Activated CD8-positive, alpha-beta memory T cell treated with anti-CD3 and anti-CD28 coated beads for 48 hours (primary cell): ENCODE data around the gene EIF2S2.

Experiments
- DNase-seq, 3 experiments: peaks; one replicate each; pipeline ENCODE4 v3.0.0-alpha.2; 2020; ENCODE audit warnings: low read depth in 2 of 3, low spot score in 2 of 3

The EIF2S2 gene

DNA sequence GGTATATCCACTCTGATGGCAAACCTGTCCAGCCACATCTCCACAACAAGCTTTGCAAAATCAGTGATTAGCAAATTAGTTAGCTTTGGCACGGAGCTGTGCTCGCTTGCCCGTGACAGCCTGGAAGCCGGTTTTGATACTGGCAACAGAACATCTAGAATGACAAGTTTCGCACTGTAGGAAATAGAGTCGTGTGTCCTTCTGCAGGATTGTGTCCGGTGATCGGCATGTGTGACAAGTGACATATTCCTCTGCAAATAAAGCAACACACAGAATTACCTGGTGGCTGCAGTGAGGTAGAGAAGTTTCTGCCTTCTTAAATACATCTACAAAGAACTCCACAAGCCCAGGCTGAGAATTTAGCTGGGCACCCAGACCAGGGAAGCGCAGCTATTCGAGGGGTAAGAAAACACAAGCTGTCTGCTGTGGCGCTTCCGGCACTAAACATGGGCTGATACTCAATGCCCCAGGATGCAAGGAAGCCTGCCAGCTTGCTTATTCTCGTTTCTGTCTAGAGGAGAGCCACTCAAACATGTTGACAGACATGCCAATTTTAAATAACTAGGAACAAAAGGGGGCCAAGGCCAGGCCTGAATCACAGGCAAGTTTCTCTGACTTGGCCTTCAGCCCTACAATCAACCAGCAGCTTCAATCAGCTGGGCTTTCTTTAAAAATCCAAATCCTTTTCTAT, 22.2 kb downstream of the EIF2S2 start:
- no peak for DNase-seq

GRCh38 chr20:34089175-34089479, 22.9 kb downstream of the EIF2S2 start:
- DNase-seq = no peak

GRCh38 chr20:34088305-34089174, 23.5 kb downstream of the EIF2S2 start:
- no peak for DNase-seq

DNA sequence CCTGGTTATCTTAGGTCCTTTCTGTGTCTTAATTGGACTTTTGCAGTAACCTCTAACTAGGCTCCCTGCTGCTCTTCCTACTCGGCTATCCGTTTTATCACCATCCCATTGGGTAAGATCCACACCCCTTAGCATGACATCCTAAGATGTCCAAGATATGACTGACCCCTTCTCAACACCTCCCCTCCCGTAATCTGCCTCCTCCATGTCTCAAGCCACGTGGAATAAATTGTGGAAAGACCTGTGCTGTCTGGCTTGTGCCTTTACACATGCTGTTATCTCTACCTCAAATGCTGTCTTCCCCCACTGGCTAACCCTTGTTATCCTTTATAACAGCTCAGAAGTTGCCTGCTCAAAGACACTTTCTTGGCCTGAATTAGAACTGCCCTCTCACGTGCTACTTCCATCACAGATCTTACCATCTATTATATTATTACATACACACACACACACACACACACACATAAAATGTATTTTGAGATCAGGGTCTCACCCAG, 26.5 kb downstream of the EIF2S2 start:
- no peak for DNase-seq

DNA sequence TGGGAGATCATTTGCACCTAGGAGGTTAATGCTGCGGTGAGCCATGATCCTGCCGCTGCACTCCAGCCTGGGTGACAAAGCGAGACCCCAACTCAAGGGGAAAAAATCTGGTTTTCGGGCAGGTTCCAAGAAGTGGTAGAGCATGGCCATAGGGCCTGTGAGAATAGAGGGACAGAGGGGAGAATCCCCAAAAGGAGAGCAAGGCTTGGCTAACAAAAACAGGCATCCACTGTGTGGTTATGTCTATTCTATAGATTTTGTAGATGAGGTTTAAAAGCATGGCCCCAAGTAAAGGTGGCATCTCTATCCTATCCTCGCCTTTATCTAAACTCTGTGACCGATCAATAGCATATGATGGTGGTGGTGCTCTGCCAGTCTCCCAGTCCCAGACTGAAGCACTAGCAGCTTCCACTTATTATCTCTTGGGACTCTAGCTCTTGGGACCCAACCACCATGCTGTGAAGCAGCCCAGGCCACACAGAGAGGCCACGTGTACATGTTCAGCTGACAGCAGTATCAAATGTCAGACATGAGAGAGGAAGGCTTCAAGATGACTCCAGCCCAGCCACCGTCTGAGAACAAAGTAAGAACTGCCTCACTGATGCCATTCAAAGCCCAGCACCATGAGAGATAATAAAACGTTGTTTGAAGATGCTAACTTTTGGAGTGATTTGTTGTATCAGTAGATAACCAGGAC, 27.7 kb downstream of the EIF2S2 start:
- no peak for DNase-seq

- no peak for DNase-seq
Observed at GRCh38 chr20:34083781-34084180, 28.3 kb downstream of the EIF2S2 start.

- DNase-seq = no peak
Observed at GRCh38 chr20:34083137-34083536, 28.9 kb downstream of the EIF2S2 start.

DNA sequence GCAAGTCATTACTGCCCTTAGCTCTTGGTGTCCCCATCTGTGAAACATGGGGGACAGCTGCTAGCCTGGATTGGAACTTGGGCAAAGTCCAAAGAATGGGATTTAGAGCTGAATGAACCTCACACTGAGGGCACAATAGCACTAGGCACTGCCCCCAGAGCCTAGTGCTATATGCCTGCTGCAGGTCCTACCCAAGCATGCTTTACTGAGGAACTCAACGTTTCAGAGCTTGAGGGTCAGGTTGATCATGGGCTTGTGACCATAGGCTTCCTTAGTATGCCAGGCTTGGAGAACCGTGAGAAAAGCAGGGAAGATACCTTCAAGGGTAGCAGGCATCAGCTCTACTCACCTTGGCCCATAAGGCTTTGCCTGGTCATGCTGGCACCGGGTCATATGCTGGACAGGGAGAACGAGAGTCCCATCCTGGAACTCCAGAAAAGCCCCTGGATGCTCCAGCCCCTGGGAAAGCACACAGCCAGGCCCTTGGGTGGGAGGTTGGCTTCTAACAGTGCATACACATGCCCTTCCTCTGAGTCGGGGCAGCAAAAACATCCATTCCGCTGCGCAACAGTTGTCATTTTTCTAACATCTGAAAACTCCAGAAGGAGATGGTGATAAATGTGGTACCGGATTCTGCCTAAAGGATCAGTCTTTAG, 29.7 kb downstream of the EIF2S2 start:
- no peak for DNase-seq

DNA sequence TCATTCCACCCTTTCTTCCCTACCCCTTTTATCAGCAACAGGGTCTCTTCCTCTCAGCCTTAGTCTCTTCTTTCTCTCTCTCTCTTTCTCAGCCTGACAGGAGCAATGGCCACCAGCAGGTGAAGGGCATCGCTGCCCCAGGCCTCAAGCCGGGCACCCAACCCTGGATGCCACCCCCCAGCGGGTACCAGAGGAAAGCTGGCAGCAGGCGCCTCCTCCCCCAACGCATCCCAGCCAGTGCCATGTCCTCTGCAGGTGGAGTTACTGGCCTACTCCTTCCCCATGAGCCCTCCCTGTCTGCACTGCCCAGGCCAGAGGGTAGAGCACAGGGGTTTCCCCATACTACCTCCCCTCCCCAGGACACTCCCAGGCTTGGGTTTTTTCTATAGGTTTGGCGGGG, 32.2 kb downstream of the EIF2S2 start:
- DNase-seq = no peak

- no peak for DNase-seq
Observed at GRCh38 chr20:34078540-34078939, 33.5 kb downstream of the EIF2S2 start.

DNA sequence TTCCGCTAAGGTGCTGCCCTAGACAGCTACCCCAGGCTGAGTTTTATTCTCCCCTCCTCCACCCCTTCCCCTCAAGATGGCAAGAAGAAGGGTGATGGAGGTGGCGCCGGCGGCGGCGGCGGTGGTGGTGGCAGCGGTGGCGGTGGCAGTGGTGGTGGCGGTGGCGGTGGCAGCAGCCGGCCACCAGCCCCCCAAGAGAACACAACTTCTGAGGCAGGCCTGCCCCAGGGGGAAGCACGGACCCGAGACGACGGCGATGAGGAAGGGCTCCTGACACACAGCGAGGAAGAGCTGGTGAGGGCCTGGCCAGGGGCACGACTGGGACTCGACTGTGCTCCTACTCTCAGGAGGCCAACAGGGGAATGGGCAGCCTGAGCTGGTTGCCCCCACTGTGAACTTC, 35.1 kb downstream of the EIF2S2 start:
- no peak for DNase-seq

DNA sequence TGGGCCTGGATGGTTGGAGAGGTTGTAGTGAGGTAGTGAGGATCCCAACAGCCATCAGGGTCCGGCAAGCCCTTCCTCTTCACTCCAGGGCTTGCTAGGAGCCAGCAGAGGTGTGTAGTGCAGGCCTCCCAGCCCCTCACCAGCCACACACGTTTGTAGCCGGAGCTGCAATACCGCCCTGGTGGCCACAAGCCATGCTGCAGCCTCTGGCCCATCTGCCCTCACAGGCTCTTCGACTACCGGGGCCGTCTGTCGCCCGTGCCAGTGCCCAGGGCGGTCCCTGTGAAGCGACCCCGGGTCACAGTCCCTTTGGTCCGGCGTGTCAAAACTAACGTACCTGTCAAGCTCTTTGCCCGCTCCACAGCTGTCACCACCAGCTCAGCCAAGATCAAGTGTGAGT, 36.4 kb downstream of the EIF2S2 start:
- DNase-seq = no peak

DNA sequence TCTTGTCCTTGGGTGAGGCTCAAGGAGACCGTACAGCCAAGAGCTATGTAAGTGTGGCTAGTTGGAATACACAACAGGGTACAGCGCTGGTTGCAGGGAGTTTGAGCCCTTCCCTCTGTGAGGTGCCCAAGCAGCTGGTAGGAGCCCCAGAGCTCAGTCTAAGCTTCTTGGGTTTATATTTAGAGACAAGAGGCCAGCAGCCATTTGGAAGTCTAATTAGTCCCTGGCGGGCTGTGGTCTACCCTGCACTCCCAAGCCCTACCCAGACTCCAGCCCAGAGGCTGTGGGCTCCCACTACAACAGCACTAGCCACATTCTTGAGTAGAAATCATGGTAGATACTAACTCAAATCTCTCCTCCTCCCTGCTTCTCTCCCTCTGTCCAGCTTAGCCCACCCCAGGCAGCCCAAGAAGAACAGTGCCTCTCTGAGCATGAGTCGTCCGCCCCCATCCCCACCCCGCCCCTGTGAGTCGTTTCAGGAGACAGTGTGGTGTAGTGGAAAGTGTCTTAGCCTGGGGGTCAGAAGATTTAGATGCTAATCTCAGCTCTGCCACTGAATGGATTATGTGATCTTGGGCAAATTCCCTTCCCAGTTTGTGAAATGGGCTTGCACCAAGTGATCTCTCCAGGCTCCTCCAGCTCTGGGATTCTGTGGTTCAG, 37.8 kb downstream of the EIF2S2 start:
- DNase-seq = no peak

DNA sequence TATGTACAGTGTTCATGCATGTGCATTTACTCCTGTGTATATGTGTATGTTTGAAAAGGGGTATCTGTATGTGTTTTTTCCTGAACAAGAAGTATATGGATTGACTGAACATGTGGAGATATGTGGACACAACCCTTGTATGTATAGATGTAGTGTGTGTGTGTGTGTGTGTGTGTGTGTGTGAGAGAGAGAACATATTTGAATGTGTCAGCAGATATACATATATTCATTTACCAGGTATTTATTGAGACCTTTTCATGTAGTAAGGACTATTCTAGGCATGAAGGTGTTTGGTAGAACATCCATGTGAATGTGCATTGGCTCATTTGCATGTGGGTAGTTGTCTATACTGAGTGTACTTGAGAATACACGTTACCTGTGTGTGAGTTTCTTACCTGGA, 39.3 kb downstream of the EIF2S2 start:
- no peak for DNase-seq

DNA sequence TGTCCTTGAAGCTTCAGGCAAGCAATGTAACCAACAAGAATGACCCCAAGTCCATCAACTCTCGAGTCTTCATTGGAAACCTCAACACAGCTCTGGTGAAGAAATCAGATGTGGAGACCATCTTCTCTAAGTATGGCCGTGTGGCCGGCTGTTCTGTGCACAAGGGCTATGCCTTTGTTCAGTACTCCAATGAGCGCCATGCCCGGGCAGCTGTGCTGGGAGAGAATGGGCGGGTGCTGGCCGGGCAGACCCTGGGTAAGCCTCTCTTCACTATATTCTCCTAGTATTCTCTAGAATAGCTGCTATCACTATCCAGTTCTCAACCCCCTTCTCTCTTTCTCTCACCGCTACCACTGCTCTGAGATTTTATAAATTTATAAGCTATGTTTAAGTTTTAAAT, 40.0 kb downstream of the EIF2S2 start:
- DNase-seq = no peak

GRCh38 chr20:34070859-34071258, 41.2 kb downstream of the EIF2S2 start:
- DNase-seq = no peak

GRCh38 chr20:34070079-34070439, 42.0 kb downstream of the EIF2S2 start:
- no peak for DNase-seq

DNA sequence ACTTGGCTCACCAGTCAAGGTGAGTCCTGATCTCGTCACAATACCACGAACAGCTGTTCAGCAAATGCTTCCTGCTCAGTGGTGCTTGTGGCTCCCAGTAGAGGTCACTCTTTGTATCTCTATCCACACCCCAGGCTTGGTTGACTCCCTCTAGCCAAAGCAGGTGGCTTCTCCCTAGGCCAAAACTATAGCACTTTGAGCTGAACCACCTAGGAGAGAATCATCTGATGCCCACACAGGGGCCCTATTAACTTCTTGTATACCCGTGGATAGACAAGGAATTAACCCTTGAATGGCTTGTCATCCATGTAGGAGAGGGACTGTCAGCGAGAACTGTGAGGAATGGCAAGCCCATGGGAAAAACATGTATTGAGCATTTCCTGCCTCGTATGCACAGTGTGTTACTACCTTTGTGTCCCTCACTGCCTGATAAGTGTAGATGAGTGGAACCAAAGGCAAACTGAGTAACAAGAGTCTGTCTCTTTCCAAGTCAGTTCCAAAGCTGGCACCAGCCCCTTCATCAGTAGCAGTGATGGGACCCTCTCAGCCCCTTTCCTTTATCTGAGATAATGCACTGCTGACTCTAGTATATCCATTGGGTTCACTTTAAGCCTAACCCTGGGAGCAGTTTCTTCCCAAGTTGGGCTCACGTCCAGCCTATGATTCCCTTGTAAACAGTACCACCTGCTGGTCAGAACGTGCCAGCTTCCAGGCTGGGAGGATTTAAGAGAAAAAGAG, 42.5 kb downstream of the EIF2S2 start:
- DNase-seq = no peak

- DNase-seq = no peak
Observed at GRCh38 chr20:34068001-34068400, 44.0 kb downstream of the EIF2S2 start.

DNA sequence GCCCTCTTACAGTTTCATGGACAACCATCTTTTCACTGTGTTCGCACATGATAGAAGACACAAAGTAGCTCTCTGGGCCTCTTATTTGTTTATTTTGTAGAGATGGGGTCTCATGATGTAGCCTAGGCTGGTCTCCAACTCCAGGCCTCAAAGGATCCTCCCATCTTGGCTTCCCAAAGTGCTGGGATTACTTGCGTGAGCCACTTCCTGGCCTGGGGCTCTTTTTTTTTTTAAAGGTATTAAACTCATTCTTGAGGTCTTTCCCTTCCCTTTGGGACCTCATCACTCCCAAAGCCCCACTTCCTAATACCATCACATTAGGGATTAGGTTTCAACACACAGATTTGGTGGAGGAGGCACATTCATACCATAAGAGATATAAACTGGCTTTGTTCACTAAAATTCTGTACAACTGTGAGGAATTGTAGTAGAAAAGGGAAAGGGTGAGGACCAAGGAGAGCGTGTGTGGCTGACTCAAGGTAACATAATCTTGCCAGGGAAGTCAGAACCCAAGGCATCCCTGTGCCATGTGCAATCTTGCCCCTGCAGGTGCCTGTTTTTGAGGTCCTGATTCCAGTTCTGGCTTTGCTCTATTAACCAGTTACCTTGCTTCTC, 45.5 kb downstream of the EIF2S2 start:
- DNase-seq = no peak
